Gastrocnemius medialis (tissue), 4 donors: ENCODE results near the gene PTGES. TPM values are rescaled to one million over a fixed set of nuclear protein-coding genes. Genes with fewer than 3 reads are reported as not detected.
"Not testable (repeated sequence)": the region's sequence is repeated elsewhere in the genome, so short reads cannot be mapped to it uniquely, and the experiment has no call there.

Experiments used
- ATAC-seq, 2 donors: fragments of 150-250 bp; one replicate each; pipeline ENCODE4 v1.9.1; 2016
- DNase-seq, 2 donors: peaks; one replicate each; pipeline ENCODE4 v3.0.0-alpha.2; 2019
- H3K27ac ChIP-seq, 4 donors: fragments of 200-600 bp; sonication (generic); 1 replicate in 1 of 4; 2 replicates in 3 of 4; pipeline ENCODE4 v1.5.1; 2016 to 2018; ENCODE audit warnings: mild to moderate bottlenecking in 2 of 4, moderate library complexity in 1 of 4
- H3K27me3 ChIP-seq, 3 donors: fragments of 200-600 bp; sonication (generic) in 2 of 3; 1 replicate in 1 of 3; 2 replicates in 2 of 3; pipeline versions ENCODE4 v1.5.1 to v1.6.0; 2016 to 2019; ENCODE audit warnings: mild to moderate bottlenecking in 1 of 3, moderate library complexity in 1 of 3
- H3K36me3 ChIP-seq, 2 donors: fragments of 200-600 bp; sonication (generic) in 1 of 2; one replicate each; pipeline ENCODE4 v1.5.1; 2017 to 2018
- H3K4me1 ChIP-seq, 2 donors: fragments of 200-600 bp; sonication (generic) in 1 of 2; one replicate each; pipeline ENCODE4 v1.5.1; 2016 to 2017; ENCODE audit warnings: mild to moderate bottlenecking in 2 of 2
- H3K4me3 ChIP-seq, 4 donors: fragments of 200-600 bp; sonication (generic) in 3 of 4; 1 replicate in 1 of 4; 2 replicates in 3 of 4; pipeline ENCODE4 v1.5.1; 2016 to 2019; ENCODE audit warnings: mild to moderate bottlenecking in 2 of 4
- H3K9me3 ChIP-seq, 3 donors: fragments of 200-600 bp; sonication (generic) in 2 of 3; 1 replicate in 1 of 3; 2 replicates in 2 of 3; pipeline ENCODE4 v1.5.1; 2016 to 2019
- CTCF ChIP-seq, 5 experiments: fragments of 450-650 bp in 3 of 5; fragments of 200-600 bp in 2 of 5; sonication (generic) in 2 of 5; IDR thresholded peaks in 4 of 5; conservative IDR thresholded peaks in 1 of 5; 1 replicate in 4 of 5; 2 replicates in 1 of 5; pipeline ENCODE4 v1.5.1; 2016 to 2019; ENCODE audit warnings: antibody characterized with exemption in 5 of 5, mild to moderate bottlenecking in 3 of 5, moderate library complexity in 3 of 5
- POLR2A ChIP-seq, 2 donors: fragments of 450-650 bp; IDR thresholded peaks; one replicate each; pipeline ENCODE4 v1.6.1; 2017; ENCODE audit warnings: antibody characterized with exemption in 2 of 2, mild to moderate bottlenecking in 2 of 2, moderate library complexity in 2 of 2
- in situ Hi-C, 4 donors: fragments of 200-750 bp; cut with MboI; loops; one replicate each; pipeline versions ENCODE4 v1.15.0 to v1.8.0; 2017; ENCODE audit warnings: low sequenced_read_pairs in 4 of 4
- intact Hi-C: fragments of 100-400 bp; cut with DNase I; formaldehyde crosslinking; loops from one replicate; pipeline ENCODE4 v1.15.1; 2023; ENCODE audit warnings: low total_unique reads
- total RNA-seq, 4 donors: library from RNA; depleted of rRNA; stranded (reverse); fragments of >200 nt; gene quantifications; one replicate each; pipeline versions ENCODE4 v1.1.0 to v1.2.3, GENCODE V29; 2016

The PTGES gene
- total RNA-seq, 4 donors from 2014 or later, result 0.23 to 1.2 (median 0.51) TPM; not detected in 1

- Histone ChIP-seq H3K9me3 (no peaks in the 10 kb centered on the region), H3K4me1 (no peaks in the 10 kb centered on the region), H3K27me3 (peaks cover 0 to 6% (median 5%) of the 10 kb centered on the region in 3 donors), H3K4me3 (no peak overlapping the region), H3K27ac (no peak overlapping the region), H3K36me3 (no peaks in the 10 kb centered on the region)
- in situ Hi-C loops, result loop anchor here (10.0 to 25.0 kb wide), 6 partner anchors 52 to 652 kb away; partner anchors contain the start of genes ASB6 (in 2 of the 4) and NTMT1 (in 1 of the 4)
- TF ChIP-seq POLR2A (IDR thresholded peaks at IDR 0.05) (no peak), CTCF (IDR thresholded peaks at IDR 0.05 in 4 of 5, conservative IDR thresholded peaks at IDR 0.05 in 1 of 5) (no peak)
- no peak for DNase-seq
- intact Hi-C loops, result no loop called here
- ATAC-seq, result no peak
These were observed 33.6 kb upstream of the PTGES start for GRCh38 chr9:129786481-129786880.

GRCh38 chr9:129785866-129786265 is 33.0 kb upstream of the PTGES start:
- ATAC-seq (no peak), DNase-seq (no peak)
- in situ Hi-C loops (loop anchor here (10.0 to 25.0 kb wide), 6 partner anchors 51 to 651 kb away; partner anchors contain the start of genes ASB6 (in 2 of the 4) and NTMT1 (in 1 of the 4)), intact Hi-C loops (no loop called here)
- Histone ChIP-seq H3K4me1 (no peaks in the 10 kb centered on the region), H3K4me3 (no peak overlapping the region), H3K27ac (no peak overlapping the region), H3K9me3 (no peaks in the 10 kb centered on the region), H3K36me3 (no peaks in the 10 kb centered on the region), H3K27me3 (peaks cover 0 to 6% (median 5%) of the 10 kb centered on the region in 3 donors)
- TF ChIP-seq CTCF (IDR thresholded peaks at IDR 0.05 in 4 of 5, conservative IDR thresholded peaks at IDR 0.05 in 1 of 5), result no peak
- no peak for TF ChIP-seq POLR2A (IDR thresholded peaks at IDR 0.05)

- not testable (repeated sequence) for H3K36me3 ChIP-seq, DNase-seq, H3K27ac ChIP-seq, H3K4me3 ChIP-seq, H3K9me3 ChIP-seq, H3K27me3 ChIP-seq, ATAC-seq, H3K4me1 ChIP-seq
- intact Hi-C loops (loop anchor here (5.0 kb wide), 1 partner anchor 648 kb away; no protein-coding TSS in a partner anchor), in situ Hi-C loops (loop anchor here (5.0 to 25.0 kb wide), 8 partner anchors 43 to 650 kb away; partner anchors contain the start of genes ASB6 (in 2 of the 4) and NTMT1 (in 1 of the 4))
These were observed 32.1 kb upstream of the PTGES start for GRCh38 chr9:129784970-129785369.

GRCh38 chr9:129783516-129784361 is 30.9 kb upstream of the PTGES start:
- Histone ChIP-seq H3K4me1 (no peaks in the 10 kb centered on the region), H3K27ac (no peak overlapping the region), H3K27me3 (peaks cover 0 to 6% (median 5%) of the 10 kb centered on the region in 3 donors), H3K9me3 (no peaks in the 10 kb centered on the region), H3K36me3 (no peaks in the 10 kb centered on the region), H3K4me3 (no peak overlapping the region)
- no peak for TF ChIP-seq POLR2A (IDR thresholded peaks at IDR 0.05)
- TF ChIP-seq CTCF (IDR thresholded peaks at IDR 0.05 in 4 of 5, conservative IDR thresholded peaks at IDR 0.05 in 1 of 5), result peak; percentile 76 to 89 (median 85)
- peak; percentile 33 to 48 for DNase-seq
- in situ Hi-C loops, result loop anchor here (5.0 to 25.0 kb wide), 8 partner anchors 41 to 649 kb away; partner anchors contain the start of genes ASB6 (in 2 of the 4) and NTMT1 (in 1 of the 4)
- ATAC-seq, result peak; percentile 81 to 89
- intact Hi-C loops, result loop anchor here (1.0 to 5.0 kb wide), 3 partner anchors 46 to 646 kb away; partner anchors contain the start of gene ASB6

GRCh38 chr9:129781981-129782380 is 29.1 kb upstream of the PTGES start:
- Histone ChIP-seq H3K27me3 (peaks cover 0 to 2% (median 1%) of the 10 kb centered on the region in 3 donors), H3K4me1 (no peaks in the 10 kb centered on the region), H3K4me3 (no peak overlapping the region), H3K27ac (no peak overlapping the region), H3K9me3 (no peaks in the 10 kb centered on the region), H3K36me3 (no peaks in the 10 kb centered on the region)
- ATAC-seq (no peak), DNase-seq (no peak)
- in situ Hi-C loops (loop anchor here (5.0 to 25.0 kb wide), 8 partner anchors 40 to 647 kb away; partner anchors contain the start of genes ASB6 (in 2 of the 4) and NTMT1 (in 1 of the 4)), intact Hi-C loops (loop anchor here (5.0 kb wide), 1 partner anchor 645 kb away; no protein-coding TSS in a partner anchor)
- TF ChIP-seq POLR2A (IDR thresholded peaks at IDR 0.05), result no peak
- no peak for TF ChIP-seq CTCF (IDR thresholded peaks at IDR 0.05 in 4 of 5, conservative IDR thresholded peaks at IDR 0.05 in 1 of 5)
